ENCODE data around the gene FGD2.

DNA sequence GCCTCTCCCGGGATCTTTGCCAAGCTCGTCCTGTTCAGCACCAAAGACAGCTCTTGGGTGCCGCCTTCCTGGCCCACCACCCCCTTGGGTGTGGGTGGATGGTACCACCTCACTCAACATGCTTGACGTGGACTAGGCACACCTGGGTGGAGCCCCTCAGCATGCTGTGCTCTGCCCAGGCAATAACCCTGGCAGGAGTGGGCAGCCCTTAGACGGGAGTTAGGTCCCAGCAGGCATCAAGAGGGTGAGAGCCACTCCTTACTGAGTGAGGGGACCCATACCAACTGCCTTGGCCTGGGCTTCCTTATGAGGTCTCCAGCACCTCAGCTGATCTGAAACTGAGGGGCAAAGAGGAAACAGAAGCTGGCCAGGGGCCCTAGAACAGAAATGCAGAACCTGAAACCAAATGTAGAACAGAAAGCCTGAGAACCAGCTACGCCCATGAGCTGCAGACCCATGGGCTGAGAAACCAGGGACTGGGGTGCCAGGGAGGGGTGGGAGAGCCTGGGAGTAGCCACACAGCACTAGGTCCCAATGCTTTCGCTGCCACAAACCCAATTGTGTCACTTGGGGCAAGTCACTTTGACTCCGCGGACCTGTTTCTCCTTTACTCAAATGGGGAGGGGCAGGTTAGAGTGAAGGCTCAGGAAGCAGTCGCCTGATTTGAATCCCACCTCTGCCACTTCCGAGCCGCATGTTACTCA is 2.0 kb downstream of the FGD2 start:
- TF ChIP-seq ZNF444 (CRISPR knock-in tag; IDR thresholded peaks at IDR 0.05) (no peak), DACH1 (IDR thresholded peaks at IDR 0.05; ENCODE audit: partially characterized antibody) (no peak), EP300 (IDR thresholded peaks at IDR 0.05; ENCODE audit: low read length) (no peak), POLR2A (conservative IDR thresholded peaks at IDR 0.05) (no peak), MYBL2 (IDR thresholded peaks at IDR 0.05; ENCODE audit: low read depth) (no peak), MYBL2 (CRISPR knock-in tag; IDR thresholded peaks at IDR 0.05; ENCODE audit: borderline replicate concordance) (no peak), NR3C1 (CRISPR knock-in tag; IDR thresholded peaks at IDR 0.05) (no peak), CBFA2T2 (conservative IDR thresholded peaks at IDR 0.05) (no peak)
- TF ChIP-seq, protein P1, sequence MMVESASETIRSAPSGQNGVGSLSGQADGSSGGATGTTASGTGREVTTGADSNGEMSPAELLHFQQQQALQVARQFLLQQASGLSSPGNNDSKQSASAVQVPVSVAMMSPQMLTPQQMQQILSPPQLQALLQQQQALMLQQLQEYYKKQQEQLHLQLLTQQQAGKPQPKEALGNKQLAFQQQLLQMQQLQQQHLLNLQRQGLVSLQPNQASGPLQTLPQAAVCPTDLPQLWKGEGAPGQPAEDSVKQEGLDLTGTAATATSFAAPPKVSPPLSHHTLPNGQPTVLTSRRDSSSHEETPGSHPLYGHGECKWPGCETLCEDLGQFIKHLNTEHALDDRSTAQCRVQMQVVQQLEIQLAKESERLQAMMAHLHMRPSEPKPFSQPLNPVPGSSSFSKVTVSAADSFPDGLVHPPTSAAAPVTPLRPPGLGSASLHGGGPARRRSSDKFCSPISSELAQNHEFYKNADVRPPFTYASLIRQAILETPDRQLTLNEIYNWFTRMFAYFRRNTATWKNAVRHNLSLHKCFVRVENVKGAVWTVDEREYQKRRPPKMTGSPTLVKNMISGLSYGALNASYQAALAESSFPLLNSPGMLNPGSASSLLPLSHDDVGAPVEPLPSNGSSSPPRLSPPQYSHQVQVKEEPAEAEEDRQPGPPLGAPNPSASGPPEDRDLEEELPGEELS (CRISPR knock-in tag; IDR thresholded peaks at IDR 0.05; ENCODE audit: borderline replicate concordance): no peak
